HG03135 (cell line): ENCODE data around the gene CCDC71.

ENCODE experiments used
- ATAC-seq: cut with Tn5 transposase; IDR thresholded peaks from one replicate; pipeline ENCODE4 v1.9.1; 2021; ENCODE audit warnings: mild to moderate bottlenecking, moderate library complexity; ENCODE audit not compliant: unreplicated experiment

Gene CCDC71

DNA sequence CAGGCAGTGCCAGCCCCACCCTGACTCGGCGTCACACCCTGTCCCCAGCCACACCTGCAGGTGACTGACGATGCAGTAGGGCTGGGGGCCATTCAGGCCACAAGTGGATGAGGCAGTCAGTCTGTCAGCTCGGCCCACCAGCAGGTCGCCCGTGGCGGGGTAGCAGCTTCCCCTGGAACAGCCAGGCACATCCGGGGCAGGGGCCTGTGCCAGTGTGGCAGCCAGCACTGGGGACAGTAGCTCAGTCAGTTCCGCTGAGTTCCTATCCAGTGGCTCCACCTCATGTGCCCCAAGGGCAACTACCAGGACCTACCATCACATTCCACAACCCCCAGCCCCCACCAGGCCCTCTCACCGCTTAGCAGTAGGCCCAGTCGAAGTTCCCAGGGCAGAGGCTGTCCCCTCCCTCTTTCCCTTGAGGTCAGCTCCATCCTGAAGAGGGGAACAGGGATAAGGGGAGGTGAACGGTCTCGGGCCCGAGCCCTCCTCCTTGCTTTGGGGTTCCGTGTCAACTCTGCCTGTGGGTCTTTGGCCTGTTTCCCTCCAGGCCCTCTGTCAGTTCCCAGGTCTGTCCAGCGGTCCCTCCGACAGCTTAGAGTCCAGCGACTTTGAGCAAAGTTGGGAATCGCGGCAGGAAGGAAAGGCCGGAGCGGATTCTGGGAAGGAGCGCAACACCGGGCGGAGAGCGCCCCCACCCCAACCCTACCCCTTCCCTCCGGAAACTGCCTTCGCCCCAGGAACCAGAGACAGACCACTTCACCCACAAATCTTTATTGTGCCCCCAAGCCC, 33.5 kb downstream of the CCDC71 start, which contains the start of gene LAMB2:
LAMB2 (minus strand) TSS at position 614 of the 789 bp plus-strand sequence; CDS start at position 431, 183 bp downstream.
- ATAC-seq: no peak

- no peak for ATAC-seq
Observed at GRCh38 chr3:49132073-49132436, 34.1 kb downstream of the CCDC71 start.

DNA sequence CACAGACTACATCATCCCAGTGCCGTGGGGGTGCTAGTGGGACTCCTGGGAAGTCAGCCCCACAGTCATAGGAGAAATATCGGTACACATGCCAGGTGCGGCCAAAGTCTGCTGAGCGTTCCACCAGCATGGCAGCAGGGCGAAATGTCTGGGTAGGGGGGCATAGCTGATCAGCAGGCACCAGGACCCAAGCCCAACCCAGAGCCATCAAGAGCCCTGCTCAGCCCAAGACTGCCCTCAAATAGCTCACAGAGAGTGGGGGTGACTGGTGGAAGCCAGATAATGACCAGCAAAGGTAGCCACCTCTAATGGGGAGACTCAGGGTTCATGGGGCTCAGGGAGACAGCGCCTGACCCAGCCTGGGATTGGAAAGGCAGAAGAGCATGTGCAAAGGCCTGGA, 34.6 kb downstream of the CCDC71 start:
- no peak for ATAC-seq

DNA sequence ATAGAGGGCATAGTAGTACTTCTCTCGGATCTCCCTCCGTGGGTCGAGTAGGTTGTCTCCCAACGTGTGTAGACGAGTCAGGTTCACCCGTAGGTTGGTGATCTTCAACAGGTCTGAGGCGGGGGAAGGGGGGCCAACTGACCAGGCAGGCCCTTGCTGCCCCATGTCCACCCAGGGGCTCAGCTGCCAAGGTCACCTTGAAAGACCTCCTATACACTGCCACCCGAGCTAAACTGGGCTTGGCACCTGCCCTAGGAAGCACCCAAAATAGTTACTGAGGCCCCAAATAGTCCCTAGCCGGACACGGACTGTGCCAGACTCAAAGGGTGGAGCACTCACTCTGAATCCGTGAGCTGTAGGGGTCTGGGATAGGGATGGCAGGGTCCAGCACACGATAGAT, 35.1 kb downstream of the CCDC71 start:
- ATAC-seq: no peak

GRCh38 chr3:49124991-49125670, 41.0 kb downstream of the CCDC71 start:
- no peak for ATAC-seq

DNA sequence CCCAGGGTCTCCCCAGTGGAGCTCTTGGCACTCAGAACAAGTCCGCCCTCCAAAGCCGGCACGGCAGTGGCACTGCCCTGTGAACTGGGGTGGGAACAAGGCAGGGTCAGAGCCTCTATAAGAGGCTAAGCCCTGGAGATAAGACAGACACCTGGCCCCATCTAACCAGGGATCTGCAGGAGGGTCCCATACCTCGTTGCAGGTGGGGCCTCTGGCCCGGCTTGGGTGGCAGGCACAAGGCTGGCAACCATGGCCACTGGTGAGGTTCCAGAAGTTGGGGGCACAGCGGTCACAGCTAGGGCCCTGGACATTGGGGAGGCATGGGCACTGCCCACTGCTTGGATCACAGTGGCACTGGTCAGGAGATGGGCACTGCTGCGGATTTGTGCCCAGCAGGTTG, 41.9 kb downstream of the CCDC71 start:
- no peak for ATAC-seq

- ATAC-seq: no peak
Observed at GRCh38 chr3:49123687-49124086, 42.4 kb downstream of the CCDC71 start.

GRCh38 chr3:49122886-49123545, 43.1 kb downstream of the CCDC71 start:
- no peak for ATAC-seq

DNA sequence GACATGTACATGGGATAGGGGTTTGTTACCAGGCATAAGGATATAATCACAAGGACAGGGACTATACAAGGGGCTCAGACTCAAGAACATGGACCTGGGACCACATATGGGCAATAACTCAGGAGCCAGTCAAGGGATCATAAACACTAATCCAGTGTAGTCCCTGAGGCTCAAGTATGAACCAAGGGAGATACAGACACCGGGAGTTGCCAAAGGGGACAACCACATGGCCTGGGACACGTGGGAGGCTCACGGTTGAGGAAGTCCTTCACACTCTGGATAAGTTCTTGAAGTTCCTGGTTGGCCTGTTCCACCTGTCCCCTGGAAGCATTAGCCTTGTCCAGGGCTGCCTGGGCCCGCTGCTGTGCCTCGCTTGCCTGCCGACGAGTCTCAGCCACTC, 43.7 kb downstream of the CCDC71 start:
- no peak for ATAC-seq

DNA sequence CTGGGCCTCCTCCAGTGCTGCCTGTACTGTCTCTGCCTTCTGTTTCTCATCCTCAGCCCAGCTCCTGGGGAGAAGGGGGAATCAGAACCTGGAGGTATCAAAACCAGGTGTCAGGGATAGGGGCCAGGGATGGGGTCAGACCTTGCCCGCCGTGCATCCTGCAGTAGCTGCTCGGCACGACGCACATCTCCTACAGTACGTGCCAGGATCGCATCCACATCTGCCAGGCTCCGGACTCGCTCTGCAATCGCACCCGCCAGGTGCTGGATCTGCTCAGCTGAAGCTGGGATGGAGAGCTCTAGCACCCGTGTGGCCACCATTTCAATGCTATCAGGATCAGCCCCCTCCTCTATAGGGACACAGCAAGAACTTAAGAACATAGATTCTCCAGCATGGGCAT, 44.1 kb downstream of the CCDC71 start:
- ATAC-seq: no peak

GRCh38 chr3:49121132-49121736, 44.9 kb downstream of the CCDC71 start:
- no peak for ATAC-seq

DNA sequence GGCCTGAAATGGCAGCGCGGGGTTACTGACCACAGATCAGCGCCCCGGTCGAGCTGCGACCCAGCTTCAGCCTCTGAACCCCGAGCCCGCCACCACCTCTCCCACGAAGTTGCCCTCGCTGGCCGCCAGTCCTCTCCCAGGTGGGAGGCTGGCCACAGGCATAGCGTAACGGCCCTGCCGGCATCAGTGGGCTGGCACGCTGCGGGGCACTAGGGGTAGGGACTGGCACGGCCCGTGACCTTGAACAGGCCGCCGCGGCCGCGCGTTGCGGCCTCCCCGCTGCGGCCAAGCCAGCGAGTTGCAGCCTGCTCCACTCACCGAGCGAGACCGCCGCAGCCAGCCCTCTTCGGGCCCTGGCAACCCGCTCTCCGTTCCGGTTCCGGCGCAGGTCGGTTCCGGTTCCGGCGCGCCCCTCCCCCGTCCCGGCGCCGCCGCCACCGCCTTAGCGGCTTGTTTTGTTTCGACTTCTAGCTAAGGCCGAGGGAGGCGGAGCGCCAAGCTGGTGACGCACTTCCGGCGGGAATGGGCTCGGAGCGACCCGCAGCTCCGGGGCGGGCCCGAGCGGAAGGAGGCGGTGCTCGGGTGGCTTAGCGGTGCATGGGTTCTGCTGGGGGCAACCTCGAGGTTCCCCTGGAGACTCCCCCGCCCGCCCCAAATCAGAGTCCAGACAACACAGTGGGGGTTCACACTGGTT, 45.5 kb downstream of the CCDC71 start, which contains the start of gene USP19:
USP19 (minus strand) TSS at position 386 of the 694 bp plus-strand sequence. CDS start 1,678 bp downstream, outside the sequence.
- peak; percentile 81 for ATAC-seq

- peak; percentile 11 for ATAC-seq
Observed at GRCh38 chr3:49120096-49120437, 46.1 kb downstream of the CCDC71 start.

DNA sequence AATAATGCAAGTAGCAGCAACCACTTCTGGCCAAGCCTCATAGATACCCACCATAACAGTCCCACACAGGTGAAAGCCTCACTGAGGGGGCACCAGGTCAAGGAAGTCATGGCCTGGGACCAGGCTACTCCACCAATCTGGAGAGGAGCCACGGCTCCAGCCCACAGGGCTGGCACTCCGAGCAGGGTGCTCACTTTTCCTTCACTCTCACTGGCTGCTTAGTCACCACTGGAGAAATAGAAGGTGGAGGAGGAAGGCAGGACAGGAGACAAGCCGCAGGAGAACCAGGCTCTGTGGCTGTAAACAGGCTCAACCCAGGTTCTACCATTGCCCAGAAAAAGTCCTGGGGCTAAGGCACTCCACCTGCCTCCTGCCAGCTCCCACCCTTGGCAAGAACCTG, 46.7 kb downstream of the CCDC71 start:
- no peak for ATAC-seq

DNA sequence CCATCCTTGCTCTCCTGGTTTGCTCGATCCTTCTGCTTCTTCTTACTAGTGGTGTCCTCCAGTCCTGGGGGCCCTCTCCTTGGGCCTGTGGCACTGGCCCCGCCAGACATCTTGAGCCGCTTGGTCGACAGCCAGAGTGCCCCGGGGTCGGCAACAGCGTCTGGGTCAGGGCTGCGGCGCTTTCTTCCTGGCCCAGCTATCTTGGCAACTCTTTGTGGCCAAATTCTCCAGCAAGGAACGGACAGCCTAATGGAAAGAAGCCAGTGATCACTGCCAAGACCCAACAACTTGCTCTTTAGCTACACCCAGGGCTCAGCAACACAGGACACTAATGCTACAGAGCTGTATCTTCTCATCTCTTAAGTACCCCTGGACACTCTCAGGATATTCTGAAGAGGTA, 47.1 kb downstream of the CCDC71 start:
- ATAC-seq: no peak
